HEK293 (cell line): Measurements from ENCODE around the gene DLGAP5.

Experiments
- CTCF ChIA-PET: fragments of 350-600 bp; formaldehyde crosslinking; extraction: SDS; loops from one replicate; lab custom pipeline; 2021; ENCODE audit warnings: antibody characterized with exemption; lab: Yijun Ruan, JAX
- POLR2A ChIA-PET: fragments of 300-600 bp; formaldehyde crosslinking; extraction: SDS; loops from one replicate; lab custom pipeline; 2020; ENCODE audit warnings: antibody characterized with exemption, inconsistent platforms; lab: Yijun Ruan, JAX
- H3K27ac ChIP-seq: fragments of 200-500 bp; sonication (Bioruptor generic); 2 replicates; pipeline ENCODE4 v1.5.1; 2014; ENCODE audit warnings: low read depth, low read length, control low read depth, inconsistent platforms; ENCODE audit errors: extremely low read depth
- H3K36me3 ChIP-seq, 2 experiments: fragments of 200-500 bp in 1 of 2; sonication (Bioruptor generic) in 1 of 2; 1 replicate in 1 of 2; 2 replicates in 1 of 2; pipeline ENCODE4 v1.5.1; 2014 to 2017; ENCODE audit warnings: inconsistent platforms in 2 of 2, low read length in 2 of 2; ENCODE audit not compliant: control insufficient read depth in 2 of 2, insufficient read depth in 1 of 2
- H3K4me1 ChIP-seq: fragments of 200-500 bp; sonication (Bioruptor generic); 2 replicates; pipeline ENCODE4 v1.5.1; 2014; ENCODE audit warnings: mild to moderate bottlenecking, low read length, inconsistent platforms; ENCODE audit not compliant: control insufficient read depth, insufficient read depth
- H3K4me3 ChIP-seq: 2 replicates; pipeline ENCODE4 v1.5.1; 2011; ENCODE audit warnings: low read depth, mild to moderate bottlenecking, control low read depth, low read length, moderate library complexity
- H3K9me3 ChIP-seq: fragments of 200-500 bp; sonication (Bioruptor generic); 2 replicates; pipeline ENCODE4 v1.5.1; 2014; ENCODE audit warnings: low read depth, low read length, inconsistent platforms; ENCODE audit not compliant: control insufficient read depth, insufficient read depth
- BCL11B ChIP-seq: fragments of 450-650 bp; formaldehyde crosslinking; IDR thresholded peaks from 2 replicates; pipeline ENCODE4 v1.5.1; 2016; ENCODE audit warnings: low read depth, missing biosample characterization, missing genetic modification characterization
- GLI2 ChIP-seq: fragments of 450-650 bp; formaldehyde crosslinking; IDR thresholded peaks from 2 replicates; pipeline ENCODE4; 2017; ENCODE audit warnings: missing biosample characterization, missing genetic modification characterization, low read depth, borderline replicate concordance
- GLIS2 ChIP-seq: fragments of 450-650 bp; formaldehyde crosslinking; IDR thresholded peaks from 2 replicates; pipeline ENCODE4 v1.5.1; 2016; ENCODE audit warnings: missing biosample characterization, missing genetic modification characterization
- HIC1 ChIP-seq: fragments of 450-650 bp; formaldehyde crosslinking; IDR thresholded peaks from 2 replicates; pipeline ENCODE4 v1.5.1; 2016; ENCODE audit warnings: missing biosample characterization, missing genetic modification characterization
- PRDM10 ChIP-seq: fragments of 450-650 bp; formaldehyde crosslinking; IDR thresholded peaks from 2 replicates; pipeline ENCODE4 v1.5.1; 2016; ENCODE audit warnings: missing biosample characterization, missing genetic modification characterization
- ZBTB1 ChIP-seq: fragments of 450-650 bp; formaldehyde crosslinking; IDR thresholded peaks from 2 replicates; pipeline ENCODE4 v1.5.1; 2016; ENCODE audit warnings: missing biosample characterization, missing genetic modification characterization
- ZBTB10 ChIP-seq: fragments of 450-650 bp; formaldehyde crosslinking; IDR thresholded peaks from 2 replicates; pipeline ENCODE4 v1.5.1; 2016; ENCODE audit warnings: missing biosample characterization, missing genetic modification characterization
- ZBTB49 ChIP-seq: fragments of 450-650 bp; formaldehyde crosslinking; IDR thresholded peaks from 2 replicates; pipeline ENCODE4 v1.5.1; 2016; ENCODE audit warnings: missing biosample characterization, missing genetic modification characterization, low read depth
- ZNF404 ChIP-seq: fragments of 450-650 bp; formaldehyde crosslinking; IDR thresholded peaks from 2 replicates; pipeline ENCODE4 v1.5.1; 2017; ENCODE audit warnings: missing biosample characterization, missing genetic modification characterization
- TF ChIP-seq, protein P1 (sequence below): fragments of 450-650 bp; formaldehyde crosslinking; IDR thresholded peaks from 2 replicates; pipeline ENCODE4 v1.5.1; 2016; ENCODE audit warnings: missing biosample characterization, missing genetic modification characterization
- TF ChIP-seq, protein P2 (sequence below): fragments of 450-650 bp; formaldehyde crosslinking; optimal IDR thresholded peaks from 2 replicates; pipeline ENCODE3; 2016; ENCODE audit warnings: missing biosample characterization, mild to moderate bottlenecking, missing genetic modification characterization
- TF ChIP-seq, protein P3 (sequence below): fragments of 450-650 bp; formaldehyde crosslinking; IDR thresholded peaks from 2 replicates; pipeline ENCODE4 v1.5.1; 2017; ENCODE audit warnings: missing biosample characterization, mild to moderate bottlenecking, missing genetic modification characterization, moderate library complexity

The DLGAP5 gene

DNA sequence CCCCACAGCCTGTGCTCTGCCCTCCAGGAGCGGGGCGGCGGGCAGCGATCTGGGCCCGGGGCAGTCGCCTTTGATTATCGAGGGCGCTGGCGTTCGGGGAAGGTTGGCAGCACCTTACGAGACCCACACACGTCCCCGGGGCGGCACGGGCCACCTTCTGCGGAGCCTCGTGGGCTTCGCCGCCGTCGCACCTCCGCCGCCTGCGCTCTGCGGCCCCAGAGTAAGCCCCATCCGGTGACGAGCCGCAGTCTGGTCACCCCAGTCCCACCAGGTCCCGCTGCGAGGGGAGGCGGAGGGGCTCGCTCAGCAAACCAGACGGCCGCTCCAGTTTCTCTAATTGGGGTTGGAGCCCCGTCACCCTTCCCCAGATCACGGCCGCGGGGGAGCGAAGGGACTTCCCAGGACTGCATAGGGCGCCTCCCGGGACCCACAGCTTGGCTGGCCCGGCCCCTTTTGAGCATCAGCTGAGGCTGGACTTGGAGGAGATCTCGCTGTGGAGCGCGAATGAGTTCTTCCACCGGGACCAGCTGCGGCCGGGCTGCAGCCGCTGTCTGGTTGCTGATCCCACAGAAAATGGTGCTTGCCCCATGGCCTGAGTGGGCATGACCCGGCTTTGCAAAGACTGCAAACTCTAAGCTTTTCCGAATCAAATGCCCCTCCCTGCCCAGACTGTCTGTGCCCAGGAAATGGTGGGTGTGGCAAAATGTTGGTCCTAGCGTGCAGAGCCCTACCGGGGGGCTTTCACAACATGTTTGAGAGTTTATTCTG, 61.8 kb downstream of the DLGAP5 start (continued):
- TF ChIP-seq HIC1 (tag by site-specific recombination) (peak; percentile 57), GLIS2 (tag by site-specific recombination) (peak; percentile 82; the same call in 1 of the 2 replicates), ZBTB10 (tag by site-specific recombination) (no peak), ZBTB49 (no peak), GLI2 (no peak), BCL11B (tag by site-specific recombination) (0 out of 2 replicates have a peak, but pooled peaks have one; percentile 27), ZBTB1 (tag by site-specific recombination) (no peak), PRDM10 (tag by site-specific recombination) (peak; percentile 29; the same call in 1 of the 2 replicates)
- TF ChIP-seq, protein P1, sequence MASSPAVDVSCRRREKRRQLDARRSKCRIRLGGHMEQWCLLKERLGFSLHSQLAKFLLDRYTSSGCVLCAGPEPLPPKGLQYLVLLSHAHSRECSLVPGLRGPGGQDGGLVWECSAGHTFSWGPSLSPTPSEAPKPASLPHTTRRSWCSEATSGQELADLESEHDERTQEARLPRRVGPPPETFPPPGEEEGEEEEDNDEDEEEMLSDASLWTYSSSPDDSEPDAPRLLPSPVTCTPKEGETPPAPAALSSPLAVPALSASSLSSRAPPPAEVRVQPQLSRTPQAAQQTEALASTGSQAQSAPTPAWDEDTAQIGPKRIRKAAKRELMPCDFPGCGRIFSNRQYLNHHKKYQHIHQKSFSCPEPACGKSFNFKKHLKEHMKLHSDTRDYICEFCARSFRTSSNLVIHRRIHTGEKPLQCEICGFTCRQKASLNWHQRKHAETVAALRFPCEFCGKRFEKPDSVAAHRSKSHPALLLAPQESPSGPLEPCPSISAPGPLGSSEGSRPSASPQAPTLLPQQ, result peak; percentile 82
- TF ChIP-seq, protein P2, sequence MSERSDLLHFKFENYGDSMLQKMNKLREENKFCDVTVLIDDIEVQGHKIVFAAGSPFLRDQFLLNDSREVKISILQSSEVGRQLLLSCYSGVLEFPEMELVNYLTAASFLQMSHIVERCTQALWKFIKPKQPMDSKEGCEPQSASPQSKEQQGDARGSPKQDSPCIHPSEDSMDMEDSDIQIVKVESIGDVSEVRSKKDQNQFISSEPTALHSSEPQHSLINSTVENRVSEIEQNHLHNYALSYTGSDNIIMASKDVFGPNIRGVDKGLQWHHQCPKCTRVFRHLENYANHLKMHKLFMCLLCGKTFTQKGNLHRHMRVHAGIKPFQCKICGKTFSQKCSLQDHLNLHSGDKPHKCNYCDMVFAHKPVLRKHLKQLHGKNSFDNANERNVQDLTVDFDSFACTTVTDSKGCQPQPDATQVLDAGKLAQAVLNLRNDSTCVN (tag by site-specific recombination), result peak; percentile 88

DNA sequence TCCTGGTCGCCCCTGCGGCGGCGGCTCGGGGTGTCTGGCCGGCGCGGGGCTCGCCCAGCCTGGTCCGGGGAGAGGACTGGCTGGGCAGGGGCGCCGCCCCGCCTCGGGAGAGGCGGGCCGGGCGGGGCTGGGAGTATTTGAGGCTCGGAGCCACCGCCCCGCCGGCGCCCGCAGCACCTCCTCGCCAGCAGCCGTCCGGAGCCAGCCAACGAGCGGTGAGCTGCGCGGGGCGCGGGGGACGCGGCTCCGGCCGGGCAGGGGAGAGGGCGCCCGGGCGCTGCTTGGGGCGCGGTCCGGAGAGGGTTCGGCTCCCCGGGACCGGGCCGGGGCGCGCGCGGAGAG, 62.3 kb downstream of the DLGAP5 start, which contains the start of gene LGALS3:
TSS of gene LGALS3 (plus strand) at position 167 of the 342 bp plus-strand sequence. CDS start 8,122 bp downstream, outside the sequence.
- Histone ChIP-seq H3K36me3 (no peaks in the 10 kb centered on the region), H3K9me3 (no peaks in the 10 kb centered on the region), H3K27ac (peak within 1 kb of the TSS; percentile 43; the same call in 1 of the 2 replicates), H3K4me1 (peaks cover 19% of the 10 kb centered on the region), H3K4me3 (peak within 1 kb of the TSS; percentile 49)
- CTCF ChIA-PET, result no interaction called here
- TF ChIP-seq, protein P3, sequence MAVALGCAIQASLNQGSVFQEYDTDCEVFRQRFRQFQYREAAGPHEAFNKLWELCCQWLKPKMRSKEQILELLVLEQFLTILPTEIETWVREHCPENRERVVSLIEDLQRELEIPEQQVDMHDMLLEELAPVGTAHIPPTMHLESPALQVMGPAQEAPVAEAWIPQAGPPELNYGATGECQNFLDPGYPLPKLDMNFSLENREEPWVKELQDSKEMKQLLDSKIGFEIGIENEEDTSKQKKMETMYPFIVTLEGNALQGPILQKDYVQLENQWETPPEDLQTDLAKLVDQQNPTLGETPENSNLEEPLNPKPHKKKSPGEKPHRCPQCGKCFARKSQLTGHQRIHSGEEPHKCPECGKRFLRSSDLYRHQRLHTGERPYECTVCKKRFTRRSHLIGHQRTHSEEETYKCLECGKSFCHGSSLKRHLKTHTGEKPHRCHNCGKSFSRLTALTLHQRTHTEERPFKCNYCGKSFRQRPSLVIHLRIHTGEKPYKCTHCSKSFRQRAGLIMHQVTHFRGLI (tag by site-specific recombination), result peak; percentile 27; the same call in 1 of the 2 replicates
- TF ChIP-seq ZNF404 (tag by site-specific recombination), result no peak
- POLR2A ChIA-PET, result interaction anchor here (0.8 to 1.8 kb wide), 3 partner anchors 21 to 35 kb away, joined by 3 to 7 read pairs (median 3); no protein-coding TSS in a partner anchor
